Epithelial cell of prostate (primary cell): ENCODE measurements around the gene EPHX1.
"Not testable (repeated sequence)": the region's sequence is repeated elsewhere in the genome, so short reads cannot be mapped to it uniquely, and the experiment has no call there.

Experiments used
- DNase-seq: peaks from one replicate; pipeline ENCODE4 v3.0.0-alpha.2; 2011; ENCODE audit warnings: low read depth, low spot score
- H3K27ac ChIP-seq: fragments of 450-650 bp; 2 replicates; pipeline ENCODE4 v1.5.1; 2017; ENCODE audit warnings: mild to moderate bottlenecking

EPHX1 gene

GRCh38 chr1:225815526-225816178 lies 5.7 kb downstream of the EPHX1 start:
- H3K27ac ChIP-seq: no peak overlapping the region
- DNase-seq: no peak

GRCh38 chr1:225816643-225817538 lies 7.0 kb downstream of the EPHX1 start:
- peak overlapping the region; percentile 40 for H3K27ac ChIP-seq

GRCh38 chr1:225817611-225818061 lies 7.7 kb downstream of the EPHX1 start:
- H3K27ac ChIP-seq: peak overlapping the region; percentile 40
- peak; percentile 57 for DNase-seq

More at GRCh38 chr1:225816643-225817538, 7.0 kb downstream of the EPHX1 start:
- DNase-seq: no peak

GRCh38 chr1:225818229-225818628 lies 8.3 kb downstream of the EPHX1 start:
- no peak overlapping the region for H3K27ac ChIP-seq
- no peak for DNase-seq

GRCh38 chr1:225819346-225820192 lies 9.6 kb downstream of the EPHX1 start:
- no peak for DNase-seq
- H3K27ac ChIP-seq: no peak overlapping the region

- no peak for DNase-seq
- no peak overlapping the region for H3K27ac ChIP-seq
Measured at GRCh38 chr1:225820522-225821120, 10.7 kb downstream of the EPHX1 start.

- no peak overlapping the region for H3K27ac ChIP-seq
- no peak for DNase-seq
Measured at GRCh38 chr1:225822655-225823403, 12.9 kb downstream of the EPHX1 start.

GRCh38 chr1:225823811-225824261 lies 13.9 kb downstream of the EPHX1 start:
- DNase-seq: no peak
- H3K27ac ChIP-seq: no peak overlapping the region

GRCh38 chr1:225824533-225824941 lies 14.6 kb downstream of the EPHX1 start:
- no peak overlapping the region for H3K27ac ChIP-seq
- DNase-seq: no peak

GRCh38 chr1:225825078-225825477 lies 15.2 kb downstream of the EPHX1 start:
- no peak for DNase-seq
- H3K27ac ChIP-seq: no peak overlapping the region

GRCh38 chr1:225825607-225826007 lies 15.7 kb downstream of the EPHX1 start:
- no peak overlapping the region for H3K27ac ChIP-seq
- no peak for DNase-seq

- H3K27ac ChIP-seq: no peak overlapping the region
- DNase-seq: no peak
Measured at GRCh38 chr1:225827076-225827475, 17.2 kb downstream of the EPHX1 start.

GRCh38 chr1:225828706-225829345 lies 18.9 kb downstream of the EPHX1 start:
- no peak for DNase-seq
- H3K27ac ChIP-seq: no peak overlapping the region

- DNase-seq: no peak
- H3K27ac ChIP-seq: no peak overlapping the region
Measured at GRCh38 chr1:225830841-225831240, 20.9 kb downstream of the EPHX1 start.

GRCh38 chr1:225834417-225835329 lies 24.7 kb downstream of the EPHX1 start:
- DNase-seq: no peak
- no peak overlapping the region for H3K27ac ChIP-seq

- no peak overlapping the region for H3K27ac ChIP-seq
- DNase-seq: no peak
Measured at GRCh38 chr1:225835856-225836255, 25.9 kb downstream of the EPHX1 start.

GRCh38 chr1:225836296-225836695 lies 26.4 kb downstream of the EPHX1 start:
- not testable (repeated sequence) for H3K27ac ChIP-seq, DNase-seq

GRCh38 chr1:225838793-225839192 lies 28.9 kb downstream of the EPHX1 start:
- no peak overlapping the region for H3K27ac ChIP-seq
- no peak for DNase-seq
